Breast epithelium (tissue), 3 donors: ENCODE measurements around the gene PDE10A.

Source experiments
- POLR2A ChIP-seq: fragments of 450-650 bp; IDR thresholded peaks from one replicate; pipeline ENCODE4 v1.6.1; 2016; ENCODE audit warnings: antibody characterized with exemption, mild to moderate bottlenecking, moderate library complexity
- TF ChIP-seq, protein P1 (sequence below), 3 donors: fragments of 450-650 bp; IDR thresholded peaks; one replicate each; pipeline ENCODE4 v1.5.1; 2016 to 2017; ENCODE audit warnings: antibody characterized with exemption in 3 of 3, mild to moderate bottlenecking in 3 of 3, moderate library complexity in 3 of 3

GRCh38 chr6:165694296-165694695 is 31.3 kb upstream of the PDE10A start:
- TF ChIP-seq, protein P1, sequence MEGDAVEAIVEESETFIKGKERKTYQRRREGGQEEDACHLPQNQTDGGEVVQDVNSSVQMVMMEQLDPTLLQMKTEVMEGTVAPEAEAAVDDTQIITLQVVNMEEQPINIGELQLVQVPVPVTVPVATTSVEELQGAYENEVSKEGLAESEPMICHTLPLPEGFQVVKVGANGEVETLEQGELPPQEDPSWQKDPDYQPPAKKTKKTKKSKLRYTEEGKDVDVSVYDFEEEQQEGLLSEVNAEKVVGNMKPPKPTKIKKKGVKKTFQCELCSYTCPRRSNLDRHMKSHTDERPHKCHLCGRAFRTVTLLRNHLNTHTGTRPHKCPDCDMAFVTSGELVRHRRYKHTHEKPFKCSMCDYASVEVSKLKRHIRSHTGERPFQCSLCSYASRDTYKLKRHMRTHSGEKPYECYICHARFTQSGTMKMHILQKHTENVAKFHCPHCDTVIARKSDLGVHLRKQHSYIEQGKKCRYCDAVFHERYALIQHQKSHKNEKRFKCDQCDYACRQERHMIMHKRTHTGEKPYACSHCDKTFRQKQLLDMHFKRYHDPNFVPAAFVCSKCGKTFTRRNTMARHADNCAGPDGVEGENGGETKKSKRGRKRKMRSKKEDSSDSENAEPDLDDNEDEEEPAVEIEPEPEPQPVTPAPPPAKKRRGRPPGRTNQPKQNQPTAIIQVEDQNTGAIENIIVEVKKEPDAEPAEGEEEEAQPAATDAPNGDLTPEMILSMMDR (IDR thresholded peaks at IDR 0.05) = no peak
- TF ChIP-seq POLR2A = no peak
